Neural progenitor cell (in vitro differentiated cells): Measurements from ENCODE around the gene CFAP299.

ENCODE experiments used
- CTCF ChIP-seq: fragments of 200-600 bp; sonication (generic); IDR thresholded peaks from 2 replicates; pipeline ENCODE4 v1.5.1; 2017; ENCODE audit warnings: antibody characterized with exemption, mild to moderate bottlenecking
- EZH2 ChIP-seq: fragments of 200-600 bp; sonication (generic); IDR thresholded peaks from 2 replicates; pipeline ENCODE4 v1.6.1; 2017; ENCODE audit warnings: antibody characterized with exemption, mild to moderate bottlenecking, moderate library complexity
- EZH2phosphoT487 ChIP-seq: fragments of 200-600 bp; sonication (generic); IDR thresholded peaks from 2 replicates; pipeline ENCODE4 v1.6.1; 2017; ENCODE audit warnings: antibody characterized with exemption

- TF ChIP-seq CTCF (no peak), EZH2phosphoT487 (no peak), EZH2 (no peak)
Observed at GRCh38 chr4:80726471-80726870, 390.9 kb downstream of the CFAP299 start.
